Right atrium auricular region (tissue), 2 donors: ENCODE results near the gene CEND1. TPM values are rescaled to one million over a fixed set of nuclear protein-coding genes. Genes with fewer than 3 reads are reported as not detected.

ENCODE experiments used
- DNase-seq: peaks from one replicate; pipeline ENCODE4 v3.0.0-alpha.2; 2019; ENCODE audit warnings: low spot score
- H3K27ac ChIP-seq, 2 donors: fragments of 200-600 bp; sonication (generic); 1 replicate in 1 of 2; 2 replicates in 1 of 2; pipeline ENCODE4 v1.5.1; 2016 to 2019
- H3K27me3 ChIP-seq, 2 donors: fragments of 200-600 bp; sonication (generic); one replicate each; pipeline versions ENCODE4 v1.5.1 to v1.6.0; 2017 to 2019
- H3K36me3 ChIP-seq: fragments of 200-600 bp; sonication (generic); one replicate; pipeline ENCODE4 v1.5.1; 2016
- H3K4me1 ChIP-seq, 2 donors: fragments of 200-600 bp; sonication (generic); one replicate each; pipeline versions ENCODE4 v1.5.1 to v1.6.0; 2017 to 2019
- H3K4me3 ChIP-seq, 2 donors: fragments of 200-600 bp; sonication (generic); 1 replicate in 1 of 2; 2 replicates in 1 of 2; pipeline ENCODE4 v1.5.1; 2017 to 2019; ENCODE audit warnings: mild to moderate bottlenecking in 1 of 2, moderate library complexity in 1 of 2
- H3K9me3 ChIP-seq, 2 donors: fragments of 200-600 bp; sonication (generic); one replicate each; pipeline ENCODE4 v1.5.1; 2019
- total RNA-seq, 2 donors: library from RNA; depleted of rRNA; stranded (reverse); fragments of >200 nt; gene quantifications; one replicate each; pipeline ENCODE4 v1.1.0, GENCODE V29; 2016
- TF ChIP-seq, protein P1 (sequence below), 2 donors: fragments of 200-600 bp; sonication (generic); IDR thresholded peaks; one replicate each; pipeline ENCODE4 v1.5.1; 2019; ENCODE audit warnings: antibody characterized with exemption in 2 of 2

Gene CEND1
- total RNA-seq, 2 donors from 2014 or later: 1.1 TPM; not detected in 1

DNA sequence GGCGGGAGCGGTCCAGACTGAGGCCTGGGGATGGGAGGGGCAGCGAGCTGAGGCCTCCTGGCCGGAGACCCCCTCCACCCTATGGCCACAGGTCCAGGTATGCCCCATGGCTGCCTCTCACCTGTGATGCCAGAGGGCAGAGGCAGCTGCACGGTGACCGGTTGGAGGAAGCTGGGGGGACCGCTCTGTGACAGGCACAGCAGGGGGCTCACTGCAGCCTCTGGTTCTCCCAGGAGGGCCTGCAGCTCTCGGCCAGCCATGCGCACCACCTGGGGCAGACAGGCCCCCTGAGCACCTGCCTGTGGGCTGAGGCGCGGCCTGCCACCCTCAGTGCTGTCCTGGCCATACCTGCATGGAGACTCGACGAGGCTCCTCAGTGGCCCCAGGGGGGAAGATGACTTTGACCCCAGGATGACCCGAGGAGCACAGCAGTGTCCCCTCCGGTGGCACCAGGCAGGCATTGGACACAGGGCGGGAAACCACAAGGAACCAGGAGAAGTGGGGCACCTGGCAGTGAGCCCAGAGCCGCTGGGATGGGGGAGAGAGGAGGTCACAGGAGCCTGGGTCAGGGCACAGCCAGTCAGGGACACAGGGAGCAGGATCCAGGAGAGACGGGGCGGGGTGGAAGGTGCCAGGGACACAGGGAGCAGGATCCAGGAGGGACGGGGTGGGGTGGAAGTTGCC lies 11.3 kb upstream of the CEND1 start:
- no peaks in the 10 kb centered on the region for H3K36me3 ChIP-seq
- H3K9me3 ChIP-seq: no peaks in the 10 kb centered on the region
- H3K4me1 ChIP-seq: peaks cover 0 to 43% of the 10 kb centered on the region in 2 donors
- no peaks in the 10 kb centered on the region for H3K27me3 ChIP-seq
- H3K27ac ChIP-seq: no peak overlapping the region
- H3K4me3 ChIP-seq: no peak overlapping the region
- no peak for DNase-seq
- TF ChIP-seq, protein P1, sequence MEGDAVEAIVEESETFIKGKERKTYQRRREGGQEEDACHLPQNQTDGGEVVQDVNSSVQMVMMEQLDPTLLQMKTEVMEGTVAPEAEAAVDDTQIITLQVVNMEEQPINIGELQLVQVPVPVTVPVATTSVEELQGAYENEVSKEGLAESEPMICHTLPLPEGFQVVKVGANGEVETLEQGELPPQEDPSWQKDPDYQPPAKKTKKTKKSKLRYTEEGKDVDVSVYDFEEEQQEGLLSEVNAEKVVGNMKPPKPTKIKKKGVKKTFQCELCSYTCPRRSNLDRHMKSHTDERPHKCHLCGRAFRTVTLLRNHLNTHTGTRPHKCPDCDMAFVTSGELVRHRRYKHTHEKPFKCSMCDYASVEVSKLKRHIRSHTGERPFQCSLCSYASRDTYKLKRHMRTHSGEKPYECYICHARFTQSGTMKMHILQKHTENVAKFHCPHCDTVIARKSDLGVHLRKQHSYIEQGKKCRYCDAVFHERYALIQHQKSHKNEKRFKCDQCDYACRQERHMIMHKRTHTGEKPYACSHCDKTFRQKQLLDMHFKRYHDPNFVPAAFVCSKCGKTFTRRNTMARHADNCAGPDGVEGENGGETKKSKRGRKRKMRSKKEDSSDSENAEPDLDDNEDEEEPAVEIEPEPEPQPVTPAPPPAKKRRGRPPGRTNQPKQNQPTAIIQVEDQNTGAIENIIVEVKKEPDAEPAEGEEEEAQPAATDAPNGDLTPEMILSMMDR (IDR thresholded peaks at IDR 0.05): no peak

DNA sequence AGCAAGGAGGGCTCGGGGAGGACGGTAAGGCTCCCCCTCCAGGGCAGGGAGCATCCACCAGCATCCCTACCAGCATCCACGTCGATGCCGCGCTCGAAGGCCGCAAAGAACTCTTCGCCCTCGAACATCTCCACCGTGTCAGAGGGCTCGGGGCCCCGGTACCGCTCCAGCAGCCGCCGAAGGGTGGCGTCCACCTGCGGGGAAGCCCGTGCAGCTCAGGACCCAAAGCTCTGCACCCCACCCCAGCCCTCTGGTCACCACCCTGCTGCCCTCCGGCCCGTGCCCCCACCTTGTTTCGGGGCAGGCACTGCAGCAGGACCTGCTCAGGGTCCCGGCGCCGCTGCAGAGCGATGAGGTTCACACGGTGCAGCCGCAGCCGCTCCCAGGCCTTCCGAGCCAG lies 10.6 kb upstream of the CEND1 start:
- no peaks in the 10 kb centered on the region for H3K27me3 ChIP-seq
- no peak overlapping the region for H3K4me3 ChIP-seq
- H3K4me1 ChIP-seq: peaks cover 0 to 47% of the 10 kb centered on the region in 2 donors
- DNase-seq: no peak
- H3K36me3 ChIP-seq: no peaks in the 10 kb centered on the region
- no peaks in the 10 kb centered on the region for H3K9me3 ChIP-seq
- H3K27ac ChIP-seq: no peak overlapping the region
- TF ChIP-seq, protein P1 (IDR thresholded peaks at IDR 0.05): no peak

DNA sequence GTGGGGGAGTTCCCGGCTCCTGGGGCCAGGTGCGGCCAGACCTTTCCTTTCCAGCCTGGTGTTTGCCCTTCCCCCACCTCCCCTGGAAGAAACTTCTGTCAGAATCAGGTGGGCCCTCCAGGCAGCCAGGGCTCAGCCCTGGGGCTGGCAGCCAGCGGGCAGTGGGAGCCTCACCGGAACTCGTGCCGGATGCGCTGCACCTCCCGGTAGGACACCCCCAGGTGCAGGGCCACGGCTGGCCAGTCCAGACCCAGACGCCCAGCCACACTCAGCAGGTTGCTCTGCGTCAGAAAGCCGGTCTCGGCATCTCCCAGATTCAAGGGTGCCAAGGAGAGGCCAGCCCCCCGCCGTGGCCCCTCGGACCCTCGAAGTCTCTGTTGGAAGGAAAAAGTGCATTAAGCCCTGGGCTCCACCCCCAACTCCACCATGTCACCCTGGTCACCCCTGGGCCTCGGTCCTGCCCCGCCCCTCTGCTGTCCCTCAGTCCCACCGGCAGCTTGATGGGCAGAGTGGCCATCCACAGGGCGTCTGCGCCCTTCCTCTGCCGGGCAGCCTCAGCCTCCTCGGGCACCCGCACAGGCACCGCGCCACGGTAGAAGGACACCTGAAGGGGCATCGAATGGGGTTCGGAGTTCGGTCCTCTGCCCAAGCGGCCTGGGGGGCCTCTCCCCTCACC lies 9.9 kb upstream of the CEND1 start:
- Histone ChIP-seq H3K4me3 (no peak overlapping the region), H3K4me1 (peaks cover 0 to 48% of the 10 kb centered on the region in 2 donors)

DNA sequence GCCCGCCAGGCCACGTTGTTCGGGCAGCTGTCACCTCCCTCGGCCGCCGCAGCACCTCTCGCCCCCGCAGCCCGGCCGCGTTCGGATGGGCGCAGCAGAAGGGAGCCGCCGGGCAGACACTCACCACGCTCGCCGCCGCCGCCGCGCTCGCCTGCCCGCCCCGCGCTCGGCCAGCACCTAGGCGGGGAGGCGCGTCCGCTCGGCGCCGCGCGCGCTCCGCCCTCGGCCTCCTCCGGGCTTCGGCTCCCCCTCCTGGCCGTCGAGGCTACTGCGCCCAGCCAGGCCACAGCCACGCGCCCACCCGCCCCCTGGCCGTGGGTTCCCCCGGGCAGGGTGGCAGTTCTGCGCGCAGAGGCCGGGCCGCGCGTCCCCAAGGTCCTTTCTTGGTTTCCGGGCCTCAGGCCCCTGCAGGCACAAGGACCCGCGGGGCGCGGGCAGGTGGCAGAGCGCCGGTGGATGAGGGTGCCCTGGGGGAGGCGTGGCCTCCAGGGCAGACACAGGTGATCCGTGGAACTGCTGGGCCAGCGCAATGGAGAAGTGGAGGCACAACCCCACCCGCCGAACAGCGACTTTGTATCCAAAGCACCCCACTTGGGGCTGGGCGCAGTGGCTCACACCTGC lies 8.3 kb upstream of the CEND1 start, which contains the start of gene SLC25A22:
TSS of gene SLC25A22 (minus strand) at position 189 of the 621 bp plus-strand sequence. CDS start 3,275 bp downstream, outside the sequence.
- Histone ChIP-seq H3K27ac (peak within 1 kb of the TSS; percentile 69 to 86), H3K9me3 (no peaks in the 10 kb centered on the region), H3K4me1 (peaks cover 0 to 37% of the 10 kb centered on the region in 2 donors), H3K27me3 (no peaks in the 10 kb centered on the region), H3K36me3 (no peaks in the 10 kb centered on the region), H3K4me3 (peak within 1 kb of the TSS; percentile 59 to 68)
- TF ChIP-seq, protein P1 (IDR thresholded peaks at IDR 0.05): peak; percentile 83 to 95
- no peak for DNase-seq

More for the DNA sequence above, 9.9 kb upstream of the CEND1 start:
- Histone ChIP-seq H3K36me3 (no peaks in the 10 kb centered on the region), H3K27ac (no peak overlapping the region), H3K9me3 (no peaks in the 10 kb centered on the region), H3K27me3 (no peaks in the 10 kb centered on the region)
- TF ChIP-seq, protein P1 (IDR thresholded peaks at IDR 0.05): no peak
- no peak for DNase-seq

DNA sequence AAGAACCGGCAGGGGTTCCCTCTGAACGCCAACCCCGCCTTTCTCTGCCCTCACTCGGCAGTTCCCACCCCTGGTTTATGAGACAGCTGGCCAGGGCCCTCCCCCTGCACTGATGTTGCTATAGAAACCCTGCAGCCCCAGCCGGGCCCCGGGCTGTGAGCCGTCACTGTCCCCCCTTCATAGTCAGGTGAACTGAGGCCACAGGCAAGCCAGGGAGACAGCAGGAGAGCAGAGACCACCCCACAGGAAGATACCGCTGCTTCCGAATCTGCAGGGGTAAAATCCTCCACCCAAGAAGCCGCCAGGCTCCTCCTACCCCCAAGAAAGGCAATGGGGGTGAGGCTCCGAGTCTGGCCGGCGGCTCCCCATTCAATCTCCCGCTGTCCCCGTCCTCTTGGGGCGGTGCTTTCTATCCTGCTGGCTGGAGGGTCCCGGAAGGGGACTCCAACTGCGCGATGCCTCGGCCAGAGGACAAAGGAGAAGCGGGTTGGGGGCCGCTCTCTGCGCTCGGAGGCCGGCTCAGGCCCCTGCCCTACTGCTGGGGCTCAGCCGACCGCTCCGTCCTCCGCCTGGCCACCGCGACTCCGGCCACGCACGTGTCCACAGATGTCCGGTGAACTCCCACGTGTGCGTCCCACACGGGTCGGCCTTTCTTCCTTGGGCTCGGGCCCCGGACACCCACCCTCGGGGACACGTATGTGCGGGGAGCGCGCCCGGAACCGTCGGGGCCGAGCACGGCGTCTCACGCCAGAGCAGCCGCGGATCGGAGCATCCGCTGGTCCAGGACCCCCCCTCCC lies 7.6 kb upstream of the CEND1 start:
- H3K36me3 ChIP-seq: no peaks in the 10 kb centered on the region
- peak overlapping the region; percentile 59 to 68 for H3K4me3 ChIP-seq
- H3K27ac ChIP-seq: peak overlapping the region; percentile 69 to 86
- H3K4me1 ChIP-seq: peaks cover 0 to 37% of the 10 kb centered on the region in 2 donors
- H3K27me3 ChIP-seq: no peaks in the 10 kb centered on the region
- TF ChIP-seq, protein P1 (IDR thresholded peaks at IDR 0.05): no peak
- DNase-seq: peak; percentile 78
- H3K9me3 ChIP-seq: no peaks in the 10 kb centered on the region
